HL-60/S4 treated with retinoic acid at 250 ng/mL for 4 days and 3 days (cell line): ENCODE measurements around the gene RAP1A.
"Not testable (repeated sequence)": the region's sequence is repeated elsewhere in the genome, so short reads cannot be mapped to it uniquely, and the experiment has no call there.

ENCODE experiments used
- in situ Hi-C: fragments of 300-500 bp; cut with MboI; formaldehyde crosslinking; loops from 2 replicates; pipeline ENCODE4 v1.7.0; 2022; ENCODE audit warnings: low sequenced_read_pairs

The RAP1A gene

DNA sequence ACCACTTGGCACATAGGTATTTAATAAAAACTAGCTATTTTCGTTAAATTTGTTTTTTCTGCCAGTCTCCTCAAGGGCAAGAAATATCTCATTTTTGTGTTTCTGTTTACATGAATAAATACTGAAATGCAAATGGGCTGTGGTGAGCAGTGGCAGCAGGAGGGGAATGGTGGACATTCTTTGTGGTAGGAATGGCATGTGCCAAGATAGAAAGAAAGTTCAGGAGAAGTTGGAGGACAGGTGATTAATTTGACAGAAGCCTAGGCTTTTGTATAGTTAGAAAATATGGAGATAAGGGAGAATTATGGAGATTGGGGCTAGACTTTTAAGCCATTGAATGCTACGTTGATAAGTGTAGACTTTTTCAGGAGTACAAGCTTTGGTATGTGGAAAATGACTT lies 8.6 kb downstream of the RAP1A start:
- in situ Hi-C loops, result no loop called here

- in situ Hi-C loops, result no loop called here
Measured at GRCh38 chr1:111629190-111629954, 9.8 kb downstream of the RAP1A start.

DNA sequence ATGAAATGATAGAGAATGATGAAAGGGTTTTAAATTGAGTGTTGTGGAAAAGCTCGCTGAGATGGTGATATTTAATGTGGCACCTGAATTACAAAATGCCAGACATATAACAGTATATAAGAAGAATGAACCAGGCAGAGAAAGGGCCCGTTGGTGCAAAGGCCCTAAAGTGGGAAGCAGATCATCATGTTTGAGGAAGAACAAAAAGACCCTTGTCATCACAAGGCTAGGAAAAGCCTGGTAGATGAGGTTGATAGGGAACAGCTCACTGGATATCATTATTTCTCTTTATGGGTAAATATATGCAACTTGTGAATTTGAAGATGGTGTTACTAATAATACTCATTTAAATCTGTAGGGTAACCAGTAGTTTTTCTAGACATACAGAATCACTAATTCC lies 11.0 kb downstream of the RAP1A start:
- in situ Hi-C loops, result no loop called here

- in situ Hi-C loops, result no loop called here
Measured at GRCh38 chr1:111631502-111631901, 11.9 kb downstream of the RAP1A start.

GRCh38 chr1:111632771-111633170 lies 13.2 kb downstream of the RAP1A start:
- in situ Hi-C loops, result not testable (repeated sequence)

GRCh38 chr1:111633736-111634247 lies 14.2 kb downstream of the RAP1A start:
- in situ Hi-C loops, result no loop called here

DNA sequence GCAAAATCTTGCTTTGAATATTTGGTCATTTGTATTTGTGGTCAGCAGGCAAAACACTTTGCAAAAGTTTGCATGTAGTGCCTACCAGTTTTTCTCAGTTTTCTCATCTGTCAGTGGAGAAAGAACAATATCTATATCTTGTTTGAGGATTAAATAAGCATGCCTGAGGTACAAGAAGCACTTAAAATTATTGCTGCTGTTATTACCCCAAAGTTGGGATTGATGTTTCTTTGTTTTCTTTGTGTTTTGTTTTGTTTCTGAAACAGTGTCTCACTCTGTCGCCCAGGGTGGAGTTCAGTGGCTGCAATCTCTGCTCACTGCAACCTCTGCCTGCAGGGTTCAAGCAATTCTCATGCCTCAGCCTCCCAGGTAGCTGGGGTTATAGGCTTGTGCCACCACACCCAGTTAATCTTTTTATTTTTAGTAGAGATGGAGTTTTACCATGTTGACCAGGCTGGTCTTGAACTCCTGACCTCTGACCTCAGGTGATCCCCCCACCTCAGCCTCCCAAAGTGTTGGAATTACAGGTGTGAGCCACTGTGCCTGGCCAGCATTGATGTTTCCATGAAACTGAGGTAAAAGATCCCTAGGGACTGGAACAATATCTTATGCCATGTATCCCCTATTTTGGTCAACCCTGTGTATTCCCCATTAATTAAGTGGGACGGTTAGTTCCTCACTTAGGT lies 15.9 kb downstream of the RAP1A start:
- in situ Hi-C loops, result no loop called here

GRCh38 chr1:111638320-111638719 lies 18.7 kb downstream of the RAP1A start:
- in situ Hi-C loops, result no loop called here

GRCh38 chr1:111639602-111640198 lies 20.1 kb downstream of the RAP1A start:
- in situ Hi-C loops, result no loop called here

GRCh38 chr1:111643097-111643496 lies 23.5 kb downstream of the RAP1A start:
- in situ Hi-C loops, result no loop called here

GRCh38 chr1:111643696-111644095 lies 24.1 kb downstream of the RAP1A start:
- in situ Hi-C loops, result no loop called here

DNA sequence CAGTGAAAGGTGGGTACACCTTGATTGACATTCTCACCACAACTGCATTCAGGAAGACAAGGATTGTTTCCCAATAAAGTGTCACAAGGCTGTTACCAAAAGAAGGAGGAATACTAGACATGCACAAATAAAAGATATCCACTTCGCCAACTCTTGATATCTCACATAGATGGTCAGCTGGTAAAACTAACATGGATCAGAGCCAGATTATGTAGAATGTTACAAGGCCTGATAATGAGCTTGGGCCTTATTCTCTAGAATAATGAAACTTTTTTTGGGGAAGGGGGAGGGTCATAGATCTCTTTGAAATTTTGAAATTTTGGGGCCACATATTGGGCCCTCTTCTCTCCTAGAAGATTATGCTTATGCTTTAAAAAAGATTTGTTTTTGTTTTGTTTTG lies 24.9 kb downstream of the RAP1A start:
- in situ Hi-C loops, result no loop called here

GRCh38 chr1:111647736-111648135 lies 28.1 kb downstream of the RAP1A start:
- in situ Hi-C loops, result no loop called here

DNA sequence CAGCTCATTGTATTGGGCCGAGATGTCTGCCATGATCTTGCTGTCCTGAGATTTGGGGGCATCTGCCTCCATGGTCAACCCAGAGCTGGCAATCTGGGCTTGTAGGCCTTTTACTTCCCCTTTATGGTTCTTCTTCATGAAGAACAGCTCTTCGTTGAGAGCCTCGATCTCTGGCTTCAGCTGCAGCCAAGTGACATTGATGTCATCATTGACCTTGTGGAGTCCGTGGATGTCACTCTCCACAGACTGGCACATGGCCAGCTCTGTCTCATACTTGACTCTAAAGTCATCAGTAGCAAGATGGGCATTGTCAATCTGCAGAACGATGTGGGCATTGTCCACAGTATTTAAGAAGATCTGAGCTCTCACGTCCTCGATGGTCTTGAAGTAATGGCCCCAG lies 29.2 kb downstream of the RAP1A start:
- in situ Hi-C loops, result no loop called here

DNA sequence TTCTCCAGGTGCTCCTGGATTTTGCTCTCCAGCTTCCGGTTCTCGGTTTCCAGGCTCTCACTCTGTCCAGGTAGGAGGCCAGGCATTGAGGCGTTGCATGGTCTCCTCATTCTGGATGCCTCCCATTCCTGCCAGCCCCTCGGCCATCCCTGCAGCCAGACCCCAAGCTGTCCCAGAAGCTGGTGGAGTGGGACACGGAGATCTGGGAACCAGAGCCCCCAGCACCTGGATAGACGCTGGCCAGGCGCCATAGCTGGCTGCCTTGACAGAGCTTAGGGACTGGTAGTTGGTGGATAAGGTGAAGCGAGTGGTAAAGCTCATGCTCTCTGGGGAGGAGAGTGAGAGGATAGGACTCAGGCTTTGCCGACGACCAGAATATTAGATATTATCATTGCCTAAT lies 29.6 kb downstream of the RAP1A start:
- in situ Hi-C loops, result no loop called here

DNA sequence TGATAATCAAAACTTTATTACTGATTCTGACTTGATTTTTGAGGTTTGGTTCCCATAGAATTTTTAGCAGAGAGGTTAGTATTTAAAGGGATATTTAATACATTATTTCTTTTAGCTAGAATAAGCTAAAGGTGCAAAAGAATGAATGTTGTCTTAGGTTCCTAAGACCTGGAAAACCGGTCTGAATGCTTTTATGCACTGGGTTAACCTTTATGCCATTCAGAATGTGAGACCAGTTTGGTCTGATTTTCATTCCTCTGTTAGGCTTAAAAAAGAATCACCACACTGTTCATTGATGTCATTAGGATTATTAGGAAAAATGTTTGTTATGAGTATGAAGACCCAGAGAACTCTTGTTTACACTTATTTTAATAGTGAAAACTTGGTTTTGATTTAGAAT lies 30.1 kb downstream of the RAP1A start:
- in situ Hi-C loops, result loop anchor here (25.0 kb wide), 1 partner anchor 162 kb away; no protein-coding TSS in a partner anchor

DNA sequence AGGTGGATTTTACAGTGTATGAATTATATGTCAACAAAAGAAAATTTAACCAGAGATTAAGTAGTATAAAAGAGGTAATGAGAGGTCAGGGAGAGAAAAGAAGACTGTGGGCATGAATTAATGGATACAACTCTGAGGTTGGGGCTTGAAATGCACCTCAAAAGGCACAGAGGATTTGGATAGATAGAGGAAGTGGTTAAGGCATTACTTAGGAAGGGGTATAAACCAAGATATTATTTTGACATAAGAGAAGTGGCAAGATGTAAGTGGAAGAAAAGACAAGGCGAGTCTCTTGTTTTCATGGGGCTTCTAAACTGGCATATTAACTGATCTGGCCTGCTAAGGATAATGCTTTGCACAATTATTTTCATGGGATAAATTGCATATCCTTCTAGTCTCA lies 34.1 kb downstream of the RAP1A start:
- in situ Hi-C loops, result loop anchor here (25.0 kb wide), 1 partner anchor 166 kb away; no protein-coding TSS in a partner anchor

DNA sequence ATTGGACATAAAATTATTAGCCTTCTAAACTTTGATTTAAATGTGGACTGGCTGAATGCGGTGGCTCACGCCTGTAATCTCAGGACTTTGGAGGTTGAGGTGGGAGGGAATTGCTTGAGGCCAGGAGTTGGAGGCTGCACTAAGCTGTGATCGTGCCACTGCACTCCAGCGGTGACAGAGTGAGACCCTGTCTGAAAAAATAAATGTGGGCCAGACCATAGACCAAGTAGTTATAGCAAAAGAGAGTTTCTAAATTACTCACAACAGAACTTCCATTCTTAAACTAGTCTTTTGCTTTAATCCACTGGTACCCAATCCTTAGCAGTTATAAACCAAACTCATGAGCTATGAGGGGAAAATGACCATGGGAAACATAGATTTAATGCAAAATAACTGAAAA lies 35.2 kb downstream of the RAP1A start:
- in situ Hi-C loops, result loop anchor here (25.0 kb wide), 1 partner anchor 168 kb away; no protein-coding TSS in a partner anchor

DNA sequence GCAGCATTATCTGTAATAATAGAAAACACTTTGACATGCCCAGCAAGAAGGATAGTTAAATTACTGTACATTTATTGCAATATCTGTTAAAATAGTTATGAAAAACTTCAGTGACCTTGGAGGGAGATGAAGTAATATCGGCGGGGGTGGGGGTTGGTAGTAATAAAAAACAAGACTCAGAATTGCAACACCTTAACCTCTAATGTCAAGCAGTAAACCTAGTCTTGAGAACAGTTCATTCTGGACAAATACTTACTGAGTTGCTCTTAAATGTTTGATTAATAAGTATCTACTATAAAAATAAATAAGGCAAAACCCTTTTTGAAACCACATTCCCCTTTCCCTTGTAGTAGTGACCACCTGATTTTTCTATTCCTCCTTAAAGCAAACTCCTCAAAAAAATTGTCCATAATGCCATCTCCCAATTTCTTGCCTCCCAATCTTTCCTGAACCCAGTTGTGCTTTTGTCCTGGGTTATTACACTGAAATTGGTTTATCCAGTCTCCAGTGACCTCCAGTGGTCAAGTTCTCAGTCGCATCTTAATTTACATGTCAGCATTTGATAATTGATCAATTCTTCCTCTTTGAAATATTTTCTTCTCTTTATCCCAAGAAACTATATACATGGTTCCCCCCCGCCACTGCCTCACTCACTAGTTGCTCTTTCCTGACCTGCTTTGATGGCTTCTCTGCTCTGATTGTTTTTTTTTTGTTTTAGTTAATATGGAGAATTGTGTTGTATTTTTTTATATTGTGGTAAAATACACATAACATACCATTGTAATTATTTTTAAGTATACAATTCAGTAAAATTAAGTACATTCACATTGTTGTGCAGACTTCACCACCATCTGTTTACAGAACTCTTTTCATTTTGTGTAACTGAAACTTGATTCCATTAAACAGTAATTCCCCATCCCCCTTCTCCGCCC lies 36.8 kb downstream of the RAP1A start:
- in situ Hi-C loops, result loop anchor here (25.0 kb wide), 1 partner anchor 169 kb away; no protein-coding TSS in a partner anchor

GRCh38 chr1:111658622-111659021 lies 39.0 kb downstream of the RAP1A start:
- in situ Hi-C loops, result loop anchor here (25.0 kb wide), 1 partner anchor 171 kb away; no protein-coding TSS in a partner anchor
